Breast epithelium (tissue), 4 donors: ENCODE results near the gene GJA10. TPM values are rescaled to one million over a fixed set of nuclear protein-coding genes. Genes with fewer than 3 reads are reported as not detected.
"Not testable (repeated sequence)": the region's sequence is repeated elsewhere in the genome, so short reads cannot be mapped to it uniquely, and the experiment has no call there.

Experiments used
- DNase-seq, 2 donors: peaks; one replicate each; pipeline ENCODE4 v3.0.0-alpha.2; 2019; ENCODE audit warnings: low spot score in 2 of 2
- H3K27ac ChIP-seq, 2 donors: fragments of 200-600 bp; sonication (generic) in 1 of 2; one replicate each; pipeline ENCODE4 v1.5.1; 2016 to 2019; ENCODE audit warnings: mild to moderate bottlenecking in 1 of 2
- H3K27me3 ChIP-seq, 2 donors: fragments of 200-600 bp; sonication (generic) in 1 of 2; one replicate each; pipeline versions ENCODE4 v1.5.1 to v1.6.0; 2017 to 2019; ENCODE audit warnings: control low read depth in 1 of 2, mild to moderate bottlenecking in 1 of 2
- H3K36me3 ChIP-seq: fragments of 200-600 bp; one replicate; pipeline ENCODE4 v1.5.1; 2019
- H3K4me1 ChIP-seq, 2 donors: fragments of 200-600 bp; sonication (generic); one replicate each; pipeline ENCODE4 v1.5.1; 2016 to 2019; ENCODE audit warnings: control low read depth in 1 of 2
- H3K4me3 ChIP-seq, 3 donors: fragments of 200-600 bp; sonication (generic); 1 replicate in 2 of 3; 2 replicates in 1 of 3; pipeline ENCODE4 v1.5.1; 2016 to 2019; ENCODE audit warnings: mild to moderate bottlenecking in 3 of 3, moderate library complexity in 2 of 3
- H3K9me3 ChIP-seq, 2 donors: fragments of 200-600 bp; sonication (generic) in 1 of 2; one replicate each; pipeline ENCODE4 v1.5.1; 2016 to 2019; ENCODE audit warnings: control low read depth in 1 of 2
- CTCF ChIP-seq, 3 donors: fragments of 450-650 bp; IDR thresholded peaks; one replicate each; pipeline ENCODE4 v1.5.1; 2016 to 2017; ENCODE audit warnings: antibody characterized with exemption in 3 of 3, mild to moderate bottlenecking in 3 of 3, moderate library complexity in 3 of 3
- POLR2A ChIP-seq: fragments of 450-650 bp; IDR thresholded peaks from one replicate; pipeline ENCODE4 v1.6.1; 2016; ENCODE audit warnings: antibody characterized with exemption, mild to moderate bottlenecking, moderate library complexity
- POLR2AphosphoS5 ChIP-seq, 3 donors: sonication (generic); formaldehyde crosslinking; IDR thresholded peaks; one replicate each; pipeline ENCODE4 v1.6.1; 2017; ENCODE audit warnings: antibody characterized with exemption in 3 of 3
- intact Hi-C: fragments of 100-400 bp; cut with DNase I; formaldehyde crosslinking; loops from one replicate; pipeline ENCODE4 v1.15.1; 2023; ENCODE audit warnings: low total_unique reads
- total RNA-seq, 3 donors: library from RNA; depleted of rRNA; stranded (reverse); fragments of >200 nt; gene quantifications; one replicate each; pipeline ENCODE4 v1.1.0, GENCODE V29; 2016

GJA10 gene
- total RNA-seq, 3 donors from 2014 or later: not detected

GRCh38 chr6:89887452-89888137, 6.7 kb upstream of the GJA10 start:
- Histone ChIP-seq H3K9me3 (no peaks in the 10 kb centered on the region), H3K4me3 (peak overlapping the region in 1 of 3 donors; percentile 15), H3K27me3 (peaks cover 0 to 6% of the 10 kb centered on the region in 2 donors), H3K4me1 (no peaks in the 10 kb centered on the region), H3K36me3 (no peaks in the 10 kb centered on the region), H3K27ac (no peak overlapping the region)
- DNase-seq: no peak
- TF ChIP-seq CTCF (IDR thresholded peaks at IDR 0.05) (no peak), POLR2A (no peak), POLR2AphosphoS5 (IDR thresholded peaks at IDR 0.05) (no peak)
- intact Hi-C loops: no loop called here

GRCh38 chr6:89888138-89888514, 6.1 kb upstream of the GJA10 start:
- no peak for DNase-seq
- Histone ChIP-seq H3K4me3 (no peak overlapping the region), H3K27me3 (peaks cover 0 to 6% of the 10 kb centered on the region in 2 donors), H3K27ac (no peak overlapping the region), H3K36me3 (no peaks in the 10 kb centered on the region), H3K9me3 (no peaks in the 10 kb centered on the region), H3K4me1 (no peaks in the 10 kb centered on the region)
- TF ChIP-seq POLR2AphosphoS5 (IDR thresholded peaks at IDR 0.05) (no peak), POLR2A (no peak), CTCF (IDR thresholded peaks at IDR 0.05) (no peak)
- intact Hi-C loops: no loop called here

- Histone ChIP-seq H3K9me3 (no peaks in the 10 kb centered on the region), H3K4me3 (no peak overlapping the region), H3K4me1 (no peaks in the 10 kb centered on the region), H3K27ac (no peak overlapping the region), H3K27me3 (peaks cover 0 to 6% of the 10 kb centered on the region in 2 donors), H3K36me3 (no peaks in the 10 kb centered on the region)
- intact Hi-C loops: no loop called here
- no peak for DNase-seq
- TF ChIP-seq POLR2A (no peak), POLR2AphosphoS5 (IDR thresholded peaks at IDR 0.05) (no peak), CTCF (IDR thresholded peaks at IDR 0.05) (no peak)
Measured at GRCh38 chr6:89888871-89889270, 5.4 kb upstream of the GJA10 start.

- H3K27ac ChIP-seq, intact Hi-C loops, H3K27me3 ChIP-seq, H3K9me3 ChIP-seq, H3K4me1 ChIP-seq, H3K36me3 ChIP-seq, DNase-seq, H3K4me3 ChIP-seq: not testable (repeated sequence)
Measured at GRCh38 chr6:89890845-89891528, 3.3 kb upstream of the GJA10 start.

GRCh38 chr6:89892577-89892976, 1.7 kb upstream of the GJA10 start:
- intact Hi-C loops, DNase-seq, H3K27me3 ChIP-seq, H3K4me3 ChIP-seq, H3K36me3 ChIP-seq, H3K27ac ChIP-seq, H3K9me3 ChIP-seq, H3K4me1 ChIP-seq: not testable (repeated sequence)

GRCh38 chr6:89895276-89895874, 1.1 kb downstream of the GJA10 start:
- TF ChIP-seq POLR2AphosphoS5 (IDR thresholded peaks at IDR 0.05) (no peak), CTCF (IDR thresholded peaks at IDR 0.05) (no peak), POLR2A (no peak)
- no peak for DNase-seq
- intact Hi-C loops: no loop called here

GRCh38 chr6:89910001-89910901, 16.0 kb downstream of the GJA10 start:
- H3K9me3 ChIP-seq, H3K4me1 ChIP-seq, H3K27ac ChIP-seq, H3K36me3 ChIP-seq, H3K27me3 ChIP-seq, intact Hi-C loops, DNase-seq, H3K4me3 ChIP-seq: not testable (repeated sequence)

More at GRCh38 chr6:89895276-89895874, 1.1 kb downstream of the GJA10 start:
- no peak overlapping the region for H3K4me3 ChIP-seq
- H3K36me3 ChIP-seq: no peaks in the 10 kb centered on the region
- no peaks in the 10 kb centered on the region for H3K9me3 ChIP-seq
- H3K27ac ChIP-seq: no peak overlapping the region
- H3K4me1 ChIP-seq: no peaks in the 10 kb centered on the region
- no peaks in the 10 kb centered on the region for H3K27me3 ChIP-seq
